ENCODE results near the gene SORCS1.

SORCS1 gene

GRCh38 chr10:106874604-106874889 lies 290.0 kb downstream of the SORCS1 start:
- no peak for TF ChIP-seq CTCF (IDR thresholded peaks at IDR 0.05; ENCODE audit: low read depth, low read length)

GRCh38 chr10:106873770-106874603 lies 290.5 kb downstream of the SORCS1 start:
- no peak for TF ChIP-seq CTCF (IDR thresholded peaks at IDR 0.05; ENCODE audit: low read depth, low read length)
- no peak overlapping the region for H3K4me3 ChIP-seq (ENCODE audit: low read depth, low read length)

More at GRCh38 chr10:106874604-106874889, 290.0 kb downstream of the SORCS1 start:
- no peak overlapping the region for H3K4me3 ChIP-seq (ENCODE audit: low read depth, low read length)

GRCh38 chr10:106872176-106872575 lies 292.3 kb downstream of the SORCS1 start:
- no peak for TF ChIP-seq CTCF (IDR thresholded peaks at IDR 0.05; ENCODE audit: low read depth, low read length)
- H3K4me3 ChIP-seq (ENCODE audit: low read depth, low read length), result no peak overlapping the region

- TF ChIP-seq CTCF (IDR thresholded peaks at IDR 0.05; ENCODE audit: low read depth, low read length), result no peak
- H3K4me3 ChIP-seq (ENCODE audit: low read depth, low read length), result no peak overlapping the region
Observed at GRCh38 chr10:106866244-106866845, 298.2 kb downstream of the SORCS1 start.

GRCh38 chr10:106864031-106864430 lies 300.5 kb downstream of the SORCS1 start:
- no peak overlapping the region for H3K4me3 ChIP-seq (ENCODE audit: low read depth, low read length)
- no peak for TF ChIP-seq CTCF (IDR thresholded peaks at IDR 0.05; ENCODE audit: low read depth, low read length)

- H3K4me3 ChIP-seq (ENCODE audit: low read depth, low read length), result no peak overlapping the region
- no peak for TF ChIP-seq CTCF (IDR thresholded peaks at IDR 0.05; ENCODE audit: low read depth, low read length)
Observed at GRCh38 chr10:106863549-106863948, 301.0 kb downstream of the SORCS1 start.

GRCh38 chr10:106859892-106860652 lies 304.4 kb downstream of the SORCS1 start:
- TF ChIP-seq CTCF (IDR thresholded peaks at IDR 0.05; ENCODE audit: low read depth, low read length), result no peak
- H3K4me3 ChIP-seq (ENCODE audit: low read depth, low read length), result no peak overlapping the region

Measured in WI38 (cell line).